Gastroesophageal sphincter (tissue), 4 donors: ENCODE results near the gene MEN1. TPM values are rescaled to one million over a fixed set of nuclear protein-coding genes. Genes with fewer than 3 reads are reported as not detected.
A peak's percentile ranks its signal among the peaks of the same experiment; 100 is the strongest.

Experiments
- ATAC-seq: fragments of 150-250 bp; one replicate; pipeline ENCODE4 v1.9.1; 2016; ENCODE audit warnings: mild to moderate bottlenecking, moderate library complexity
- H3K27ac ChIP-seq, 4 donors: fragments of 200-600 bp; sonication (generic) in 3 of 4; 1 replicate in 3 of 4; 2 replicates in 1 of 4; pipeline ENCODE4 v1.5.1; 2016 to 2019
- H3K27me3 ChIP-seq: fragments of 200-600 bp; sonication (generic); one replicate; pipeline ENCODE4 v1.5.1; 2019
- H3K36me3 ChIP-seq, 2 donors: fragments of 200-600 bp; sonication (generic); one replicate each; pipeline ENCODE4 v1.5.1; 2019; ENCODE audit warnings: control low read depth in 1 of 2
- H3K4me1 ChIP-seq, 3 donors: fragments of 200-600 bp; sonication (generic); 1 replicate in 2 of 3; 2 replicates in 1 of 3; pipeline ENCODE4 v1.5.1; 2016 to 2019; ENCODE audit warnings: control low read depth in 2 of 3
- H3K4me3 ChIP-seq, 2 donors: fragments of 200-600 bp; sonication (generic); one replicate each; pipeline ENCODE4 v1.5.1; 2019; ENCODE audit warnings: mild to moderate bottlenecking in 1 of 2, moderate library complexity in 1 of 2
- H3K9me3 ChIP-seq, 3 donors: fragments of 200-600 bp; sonication (generic); one replicate each; pipeline ENCODE4 v1.5.1; 2017 to 2019; ENCODE audit warnings: control low read depth in 2 of 3
- EP300 ChIP-seq: sonication (generic); formaldehyde crosslinking; IDR thresholded peaks from one replicate; pipeline ENCODE4 v1.6.1; 2017; ENCODE audit warnings: antibody characterized with exemption, mild to moderate bottlenecking
- POLR2A ChIP-seq, 2 donors: fragments of 450-650 bp; IDR thresholded peaks; one replicate each; pipeline ENCODE4 v1.6.1; 2017; ENCODE audit warnings: antibody characterized with exemption in 2 of 2, mild to moderate bottlenecking in 2 of 2, moderate library complexity in 1 of 2
- POLR2AphosphoS5 ChIP-seq: sonication (generic); formaldehyde crosslinking; IDR thresholded peaks from one replicate; pipeline ENCODE4 v1.6.1; 2017; ENCODE audit warnings: antibody characterized with exemption
- WGBS, 2 donors: methylation state at CpG; one replicate each; pipeline ENCODE4 v1.1.5; 2018; ENCODE audit warnings: low coverage in 1 of 2; 5-methylcytosine and 5-hydroxymethylcytosine counted together
- total RNA-seq, 4 donors: library from RNA; depleted of rRNA; stranded (reverse); fragments of >200 nt; gene quantifications; one replicate each; pipeline ENCODE4 v1.1.0, GENCODE V29; 2016
- TF ChIP-seq, protein P1 (sequence below), 4 experiments: fragments of 200-600 bp in 2 of 4; fragments of 450-650 bp in 2 of 4; sonication (generic) in 1 of 4; IDR thresholded peaks; one replicate each; pipeline ENCODE4 v1.5.1; 2017 to 2019; ENCODE audit warnings: antibody characterized with exemption in 4 of 4, mild to moderate bottlenecking in 2 of 4, moderate library complexity in 2 of 4

The MEN1 gene
- total RNA-seq, 4 donors from 2014 or later: 7.1 to 20.9 (median 11.6) TPM

DNA sequence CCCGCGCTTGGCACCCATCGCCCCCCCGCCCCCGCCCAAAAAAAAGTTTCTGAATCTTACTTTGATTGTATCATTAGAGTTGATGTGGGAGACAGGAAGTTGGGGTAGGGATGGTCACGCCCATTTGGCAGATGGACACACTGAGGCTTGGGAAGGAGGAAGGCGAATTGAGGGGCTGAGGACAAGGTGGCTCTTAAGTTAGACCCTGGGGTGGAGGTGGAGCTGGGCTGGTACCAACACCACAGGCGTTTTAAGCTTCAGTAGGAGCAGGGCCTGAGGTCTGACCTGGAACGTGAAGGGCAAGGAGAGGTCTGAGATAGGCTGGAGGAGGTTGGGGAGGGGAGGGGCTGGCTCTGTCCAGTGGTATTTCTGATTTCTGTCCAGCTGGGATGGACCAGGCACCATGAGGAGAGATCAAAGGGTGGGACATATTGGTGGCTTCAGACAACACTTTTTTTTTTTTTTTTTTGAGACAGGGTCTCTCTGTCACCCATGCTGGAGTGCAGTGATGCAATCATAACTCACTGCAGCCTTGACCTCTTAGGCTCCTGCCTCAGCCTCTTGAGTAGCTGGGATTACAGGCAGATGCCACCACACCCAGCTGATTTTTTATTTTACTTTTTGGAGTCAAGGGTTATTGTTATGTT is 34.9 kb upstream of the MEN1 start:
- Histone ChIP-seq H3K4me1 (peaks cover 0 to 46% (median 20%) of the 10 kb centered on the region in 3 donors), H3K4me3 (peak overlapping the region in 1 of 2 donors; percentile 50), H3K9me3 (no peaks in the 10 kb centered on the region), H3K27me3 (peaks cover 6% of the 10 kb centered on the region), H3K27ac (peak overlapping the region in 2 of 4 donors; percentile 0 to 57), H3K36me3 (no peaks in the 10 kb centered on the region)
- TF ChIP-seq POLR2AphosphoS5: no peak
- no peak for TF ChIP-seq POLR2A (IDR thresholded peaks at IDR 0.05)
- TF ChIP-seq EP300: no peak
- TF ChIP-seq, protein P1, sequence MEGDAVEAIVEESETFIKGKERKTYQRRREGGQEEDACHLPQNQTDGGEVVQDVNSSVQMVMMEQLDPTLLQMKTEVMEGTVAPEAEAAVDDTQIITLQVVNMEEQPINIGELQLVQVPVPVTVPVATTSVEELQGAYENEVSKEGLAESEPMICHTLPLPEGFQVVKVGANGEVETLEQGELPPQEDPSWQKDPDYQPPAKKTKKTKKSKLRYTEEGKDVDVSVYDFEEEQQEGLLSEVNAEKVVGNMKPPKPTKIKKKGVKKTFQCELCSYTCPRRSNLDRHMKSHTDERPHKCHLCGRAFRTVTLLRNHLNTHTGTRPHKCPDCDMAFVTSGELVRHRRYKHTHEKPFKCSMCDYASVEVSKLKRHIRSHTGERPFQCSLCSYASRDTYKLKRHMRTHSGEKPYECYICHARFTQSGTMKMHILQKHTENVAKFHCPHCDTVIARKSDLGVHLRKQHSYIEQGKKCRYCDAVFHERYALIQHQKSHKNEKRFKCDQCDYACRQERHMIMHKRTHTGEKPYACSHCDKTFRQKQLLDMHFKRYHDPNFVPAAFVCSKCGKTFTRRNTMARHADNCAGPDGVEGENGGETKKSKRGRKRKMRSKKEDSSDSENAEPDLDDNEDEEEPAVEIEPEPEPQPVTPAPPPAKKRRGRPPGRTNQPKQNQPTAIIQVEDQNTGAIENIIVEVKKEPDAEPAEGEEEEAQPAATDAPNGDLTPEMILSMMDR (IDR thresholded peaks at IDR 0.05): no peak
- ATAC-seq: no peak
- 50% methylated on average over 4 of the region's 9 CpGs; no CpG with 5 or more reads in 1 of the 2 donors for WGBS, 2 donors

DNA sequence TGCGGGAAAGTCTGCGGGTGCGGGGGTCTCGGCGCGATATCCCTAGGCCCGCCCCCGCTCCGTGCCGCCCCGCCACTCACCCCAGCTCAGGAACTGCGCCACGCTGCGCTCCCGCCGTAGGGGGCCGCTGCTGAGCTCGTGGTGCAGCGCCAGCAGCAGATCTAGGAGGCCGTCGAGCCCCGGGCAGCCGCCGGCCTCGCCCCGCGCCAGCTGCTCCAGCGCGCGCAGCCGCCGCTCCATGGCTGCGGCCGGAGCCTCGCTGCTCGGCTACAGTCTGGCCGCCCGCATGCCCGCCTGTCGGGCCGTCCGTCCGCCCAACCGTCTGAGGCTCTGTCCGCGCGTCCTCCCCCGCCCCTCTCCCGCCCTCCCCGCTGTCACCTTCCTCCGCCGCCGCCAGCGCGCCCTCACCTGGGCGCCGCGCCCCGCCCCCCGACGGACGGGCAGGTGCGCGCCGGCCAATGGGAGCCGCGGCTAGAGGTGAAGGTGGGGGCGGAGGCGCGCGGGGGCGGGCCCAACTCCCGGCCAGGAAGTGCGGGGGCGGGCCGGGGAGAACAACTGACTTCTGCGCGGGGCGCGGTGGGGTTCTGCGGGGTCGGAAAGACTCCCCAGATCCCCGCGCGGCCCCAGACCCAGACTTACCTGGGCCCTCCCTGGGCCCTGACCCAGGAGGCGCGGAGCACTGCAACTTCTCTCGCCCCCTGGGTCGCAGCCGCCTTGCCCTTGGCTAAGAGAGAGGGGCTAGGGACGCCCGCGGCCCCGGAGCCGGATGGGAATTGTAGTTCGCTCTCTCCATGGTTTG is 34.2 kb upstream of the MEN1 start, which contains the start of gene CDC42BPG:
CDC42BPG (minus strand) TSS at position 324 of the 799 bp plus-strand sequence; CDS start at position 240, 84 bp downstream.
- peak within 1 kb of the TSS in 2 of 4 donors; percentile 0 to 57 for H3K27ac ChIP-seq
- H3K36me3 ChIP-seq: no peaks in the 10 kb centered on the region
- peaks cover 0 to 39% (median 13%) of the 10 kb centered on the region in 3 donors for H3K4me1 ChIP-seq
- peak within 1 kb of the TSS; percentile 1 to 50 for H3K4me3 ChIP-seq
- ATAC-seq: peak; percentile 75
- WGBS, 2 donors: 0% methylated on average over 1 of the region's 96 CpGs; no CpG with 5 or more reads in 1 of the 2 donors
- no peaks in the 10 kb centered on the region for H3K9me3 ChIP-seq
- TF ChIP-seq POLR2AphosphoS5 (no peak), POLR2A (IDR thresholded peaks at IDR 0.05) (no peak), EP300 (no peak)
- TF ChIP-seq, protein P1 (IDR thresholded peaks at IDR 0.05): peak in 3 of 4 experiments; percentile 70 to 82 (median 80)
- H3K27me3 ChIP-seq: peaks cover 6% of the 10 kb centered on the region

DNA sequence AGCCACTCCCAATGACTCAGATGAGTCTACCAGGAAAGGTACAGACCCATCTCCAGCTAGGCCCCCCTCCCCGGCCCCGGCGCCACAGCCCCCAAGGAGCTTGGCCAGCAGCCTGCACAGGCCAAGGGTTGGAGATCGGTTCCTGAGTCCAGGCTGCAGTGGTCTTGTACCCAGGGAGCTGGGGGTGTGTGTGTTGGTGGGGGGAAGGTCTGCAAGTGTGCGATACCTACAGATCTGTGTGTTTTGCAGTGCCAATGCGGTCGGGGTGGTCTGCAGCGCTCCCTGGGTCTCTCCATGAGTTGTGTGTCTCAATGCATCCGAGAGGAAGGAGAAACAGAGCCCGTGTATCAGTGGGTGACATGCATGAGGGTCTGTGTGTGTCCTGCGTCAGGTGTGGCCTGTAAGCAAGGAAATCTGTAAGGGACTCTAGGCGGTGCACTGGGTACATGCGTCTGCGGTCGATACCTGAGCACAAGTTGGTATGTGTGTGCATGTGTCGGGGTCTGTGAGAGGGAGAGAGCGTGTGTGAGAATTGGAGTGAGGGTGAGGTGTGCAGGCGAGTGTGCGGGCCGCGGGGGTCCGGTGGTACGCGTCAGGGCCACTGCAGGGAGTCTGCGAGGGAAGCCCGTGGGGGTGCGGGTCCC is 33.5 kb upstream of the MEN1 start:
- peaks cover 0 to 32% (median 6%) of the 10 kb centered on the region in 3 donors for H3K4me1 ChIP-seq
- no peaks in the 10 kb centered on the region for H3K9me3 ChIP-seq
- H3K36me3 ChIP-seq: no peaks in the 10 kb centered on the region
- peaks cover 6% of the 10 kb centered on the region for H3K27me3 ChIP-seq
- H3K4me3 ChIP-seq: peak overlapping the region in 1 of 2 donors; percentile 50
- TF ChIP-seq POLR2A (IDR thresholded peaks at IDR 0.05) (no peak), POLR2AphosphoS5 (no peak)
- TF ChIP-seq, protein P1 (IDR thresholded peaks at IDR 0.05): no peak
- no peak for ATAC-seq
- 12 to 37% methylated on average over 5 to 16 of the region's 27 CpGs for WGBS, 2 donors
- peak overlapping the region in 1 of 4 donors; percentile 57 for H3K27ac ChIP-seq

DNA sequence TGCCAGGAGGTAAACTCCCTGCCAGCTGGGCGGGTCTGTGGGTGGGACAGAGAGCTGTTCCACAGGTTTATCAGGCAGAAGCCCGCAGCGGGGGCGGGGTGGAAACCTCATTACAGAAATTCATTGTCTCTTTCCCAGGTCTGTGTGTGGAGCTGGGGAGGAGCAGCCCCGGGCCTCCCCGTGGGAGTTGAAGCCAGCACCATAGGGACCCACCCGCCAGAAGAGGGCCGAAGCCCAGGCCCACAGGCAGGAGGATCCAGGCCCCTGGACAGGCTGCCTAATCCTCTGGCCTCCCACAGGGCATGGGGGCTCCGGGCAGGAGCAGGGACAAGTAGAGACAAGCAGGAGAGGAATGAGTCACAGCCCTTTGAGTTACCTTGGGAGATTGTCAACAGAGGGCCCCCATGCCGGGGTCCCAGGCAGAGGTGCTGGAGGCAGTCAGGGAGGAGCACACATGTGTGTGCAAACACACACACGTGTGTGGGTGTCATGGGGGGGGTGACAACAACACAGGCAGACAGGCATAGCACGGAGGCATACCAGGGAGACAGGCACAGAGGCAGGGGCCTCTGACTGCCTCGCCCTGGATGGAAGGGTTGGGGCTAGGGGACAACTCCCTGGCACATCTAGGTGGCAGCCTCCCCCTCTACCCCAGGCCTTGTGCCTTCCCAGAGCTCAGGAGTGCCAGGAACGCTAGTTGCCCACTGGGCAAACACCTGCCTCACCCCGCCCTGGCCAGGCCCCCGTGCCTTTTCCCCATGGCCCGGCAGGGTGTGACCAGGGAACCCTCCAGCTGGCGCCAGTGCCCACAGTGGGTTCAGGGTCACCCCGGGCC is 32.7 kb upstream of the MEN1 start:
- no peaks in the 10 kb centered on the region for H3K36me3 ChIP-seq
- no CpG with 5 or more reads among the region's 19 CpGs for WGBS, 2 donors
- no peak overlapping the region for H3K4me3 ChIP-seq
- no peak for ATAC-seq
- H3K4me1 ChIP-seq: peaks cover 0 to 24% (median 5%) of the 10 kb centered on the region in 3 donors
- peaks cover 6% of the 10 kb centered on the region for H3K27me3 ChIP-seq
- no peak overlapping the region for H3K27ac ChIP-seq
- no peak for TF ChIP-seq POLR2A (IDR thresholded peaks at IDR 0.05)
- TF ChIP-seq, protein P1 (IDR thresholded peaks at IDR 0.05): no peak
- H3K9me3 ChIP-seq: no peaks in the 10 kb centered on the region
